GM23338 (cell line): Measurements from ENCODE around the gene IPO8. TPM values are rescaled to one million over a fixed set of nuclear protein-coding genes. Genes with fewer than 3 reads are reported as not detected.

Experiments used
- ATAC-seq: fragments of 200-7000 bp; cut with Tn5 transposase; 3 replicates; pipeline ENCODE4 v1.9.1; 2020
- DNase-seq: peaks from one replicate; pipeline ENCODE4 v3.0.0-alpha.2; 2015; ENCODE audit warnings: low spot score
- H2AFZ ChIP-seq: fragments of 200-600 bp; sonication (generic); 2 replicates; pipeline ENCODE4 v1.8.0; 2016; ENCODE audit warnings: antibody characterized with exemption, mild to moderate bottlenecking, moderate library complexity
- H3F3A ChIP-seq: fragments of 200-600 bp; sonication (generic); replicated peaks from 2 replicates; pipeline ENCODE4 v1.8.0; 2017; ENCODE audit warnings: antibody characterized with exemption, mixed run types, low read depth
- H3K27ac ChIP-seq: fragments of 200-600 bp; sonication (generic); 2 replicates; pipeline ENCODE4 v1.6.1; 2016; ENCODE audit warnings: low read depth
- H3K27me3 ChIP-seq: fragments of 200-600 bp; sonication (generic); 2 replicates; pipeline ENCODE4 v1.8.0; 2016; ENCODE audit warnings: mild to moderate bottlenecking, mixed run types, moderate library complexity; ENCODE audit not compliant: insufficient read depth
- H3K36me3 ChIP-seq: fragments of 200-600 bp; sonication (generic); 2 replicates; pipeline ENCODE4 v1.8.0; 2016; ENCODE audit warnings: mild to moderate bottlenecking; ENCODE audit not compliant: insufficient read depth
- H3K4me1 ChIP-seq: fragments of 200-600 bp; sonication (generic); 2 replicates; pipeline ENCODE4 v1.8.0; 2016; ENCODE audit warnings: mild to moderate bottlenecking, moderate library complexity; ENCODE audit not compliant: insufficient read depth
- H3K4me2 ChIP-seq: fragments of 200-600 bp; sonication (generic); 2 replicates; pipeline ENCODE4 v1.7.1; 2017; ENCODE audit warnings: mixed run types
- H3K4me3 ChIP-seq: fragments of 200-600 bp; sonication (generic); 2 replicates; pipeline ENCODE4 v1.6.1; 2016; ENCODE audit warnings: mixed run types
- H3K79me2 ChIP-seq: fragments of 200-600 bp; sonication (generic); replicated peaks from 2 replicates; pipeline ENCODE4 v1.8.0; 2017; ENCODE audit warnings: mild to moderate bottlenecking; ENCODE audit not compliant: insufficient read depth
- H3K9me2 ChIP-seq: fragments of 200-600 bp; sonication (generic); 2 replicates; pipeline ENCODE4 v1.8.0; 2017; ENCODE audit not compliant: insufficient read depth
- H4K20me1 ChIP-seq: fragments of 200-600 bp; sonication (generic); replicated peaks from 2 replicates; pipeline ENCODE4 v1.8.0; 2017; ENCODE audit warnings: mild to moderate bottlenecking; ENCODE audit not compliant: insufficient read depth
- H3K27ac Mint-ChIP-seq: 2 replicates; pipeline ENCODE4 v1.8.0; 2020; ENCODE audit warnings: inconsistent platforms, mild to moderate bottlenecking, moderate library complexity, mixed read lengths
- H3K27me3 Mint-ChIP-seq: 3 replicates; pipeline ENCODE4 v1.8.0; 2022; ENCODE audit warnings: low read depth, mild to moderate bottlenecking, moderate library complexity, mixed read lengths, inconsistent platforms; ENCODE audit not compliant: insufficient read depth, poor library complexity
- H3K36me3 Mint-ChIP-seq: 3 replicates; pipeline ENCODE4 v1.8.0; 2021; ENCODE audit warnings: low read depth, mild to moderate bottlenecking, inconsistent platforms, moderate library complexity, mixed read lengths
- H3K4me1 Mint-ChIP-seq: 3 replicates; pipeline ENCODE4 v1.8.0; 2020; ENCODE audit warnings: mild to moderate bottlenecking, inconsistent platforms, mixed read lengths
- H3K4me3 Mint-ChIP-seq: 3 replicates; pipeline ENCODE4 v1.8.0; 2021; ENCODE audit warnings: moderate library complexity, mild to moderate bottlenecking, inconsistent platforms, mixed read lengths
- H3K9me3 Mint-ChIP-seq: 3 replicates; pipeline ENCODE4 v1.8.0; 2020; ENCODE audit warnings: moderate library complexity, mild to moderate bottlenecking, inconsistent platforms, mixed read lengths
- CREB1 ChIP-seq: fragments of 250-450 bp; sonication (Bioruptor Pico); IDR thresholded peaks from 2 replicates; pipeline ENCODE4 v1.5.0; 2020; ENCODE audit warnings: low read depth, mild to moderate bottlenecking, moderate library complexity
- CTCF ChIP-seq, 2 experiments: fragments of 200-600 bp in 1 of 2; sonication (generic) in 1 of 2; conservative IDR thresholded peaks; 2 replicates each; pipeline versions ENCODE4 v1.5.1 to v1.6.1; 2016 to 2017; ENCODE audit warnings: antibody characterized with exemption in 2 of 2, low read depth in 2 of 2, mild to moderate bottlenecking in 2 of 2, moderate library complexity in 1 of 2
- ETS1 ChIP-seq: IDR thresholded peaks from 2 replicates; pipeline ENCODE4 v1.6.1; 2016; ENCODE audit warnings: antibody characterized with exemption
- EZH2 ChIP-seq: fragments of 200-600 bp; sonication (generic); IDR thresholded peaks from one replicate; pipeline ENCODE4 v1.8.0; 2017; ENCODE audit warnings: antibody characterized with exemption, mild to moderate bottlenecking, low read depth; ENCODE audit not compliant: unreplicated experiment
- EZH2phosphoT487 ChIP-seq: fragments of 200-600 bp; sonication (generic); IDR thresholded peaks from one replicate; pipeline ENCODE4 v1.8.1; 2018; ENCODE audit warnings: antibody characterized with exemption; ENCODE audit not compliant: unreplicated experiment
- JUNB ChIP-seq: IDR thresholded peaks from one replicate; pipeline ENCODE4 v1.6.1; 2016; ENCODE audit warnings: antibody characterized with exemption; ENCODE audit not compliant: unreplicated experiment
- NANOG ChIP-seq: IDR thresholded peaks from 2 replicates; pipeline ENCODE4 v1.6.1; 2016; ENCODE audit warnings: antibody characterized with exemption, borderline replicate concordance
- POLR2AphosphoS5 ChIP-seq: IDR thresholded peaks from 2 replicates; pipeline ENCODE4 v1.6.1; 2016; ENCODE audit warnings: antibody characterized with exemption, low read depth
- REST ChIP-seq: IDR thresholded peaks from one replicate; pipeline ENCODE4 v1.6.1; 2018; ENCODE audit warnings: antibody characterized with exemption; ENCODE audit not compliant: unreplicated experiment
- STAT1 ChIP-seq: IDR thresholded peaks from one replicate; pipeline ENCODE4 v1.6.1; 2016; ENCODE audit warnings: antibody characterized with exemption; ENCODE audit not compliant: unreplicated experiment
- ZNF114 ChIP-seq: fragments of 250-450 bp; sonication (Bioruptor Pico); IDR thresholded peaks from 2 replicates; pipeline ENCODE4 v1.5.0; 2020; ENCODE audit warnings: mild to moderate bottlenecking, moderate library complexity
- ZNF331 ChIP-seq: fragments of 250-450 bp; sonication (Bioruptor Pico); IDR thresholded peaks from 2 replicates; pipeline ENCODE4 v1.5.0; 2020; ENCODE audit warnings: low read depth, mild to moderate bottlenecking, moderate library complexity
- ZNF462 ChIP-seq: fragments of 250-450 bp; sonication (Bioruptor Pico); IDR thresholded peaks from 2 replicates; pipeline ENCODE4 v1.5.0; 2020; ENCODE audit warnings: mild to moderate bottlenecking, moderate library complexity
- polyA plus RNA-seq: library from polyadenylated mRNA; unstranded; fragments of >200 nt; fragmentation: Nextera tagmentation; extraction: Ambion mirVana; gene quantifications from 2 replicates; pipeline ENCODE4 v1.2.1, GENCODE V29; 2016
- total RNA-seq: library from RNA; depleted of rRNA; stranded (reverse); fragments of >200 nt; shearing (Covaris generic); gene quantifications from 2 replicates; pipeline ENCODE4 v1.2.3, GENCODE V29; 2014

The IPO8 gene
- total and polyA plus RNA-seq, 2 experiments from 2014 or later = 13.4 to 53.6 TPM

- Histone ChIP-seq H3K36me3 (no peaks in the 10 kb centered on the region), H3K4me1 (0 out of 2 replicates have a peak, but pooled peaks cover 7% of the 10 kb centered on the region), H3K9me2 (no peaks in the 10 kb centered on the region), H3K4me2 (no peak overlapping the region), H3K4me3 (no peak overlapping the region), H3K79me2 (peaks cover 49% of the 10 kb centered on the region), H3K27ac (no peak overlapping the region), H3F3A (no peaks in the 10 kb centered on the region), H3K27me3 (no peaks in the 10 kb centered on the region), H2AFZ (no peak overlapping the region), H4K20me1 (no peaks in the 10 kb centered on the region)
- Mint-ChIP-seq H3K4me3 (no peak overlapping the region), H3K27ac (no peak overlapping the region), H3K4me1 (peaks cover 4% of the 10 kb centered on the region; the same call in 2 of the 3 replicates), H3K36me3 (no peaks in the 10 kb centered on the region), H3K9me3 (no peaks in the 10 kb centered on the region), H3K27me3 (no peaks in the 10 kb centered on the region)
- DNase-seq = no peak
- TF ChIP-seq ZNF462 (CRISPR knock-in tag) (no peak), NANOG (no peak), POLR2AphosphoS5 (no peak), ZNF114 (CRISPR knock-in tag) (no peak), ETS1 (no peak), ZNF331 (CRISPR knock-in tag) (no peak), STAT1 (no peak), EZH2 (no peak), REST (no peak), CREB1 (CRISPR knock-in tag) (no peak), JUNB (no peak), EZH2phosphoT487 (no peak), CTCF (conservative IDR thresholded peaks at IDR 0.05; ENCODE audit: low read depth in 2 of 2) (no peak)
- no peak for ATAC-seq
Measured at GRCh38 chr12:30687265-30687986, 8.2 kb downstream of the IPO8 start.
